NCI-H1105 (cell line): Measurements from ENCODE around the gene ULK4.
"Not testable (repeated sequence)": the region's sequence is repeated elsewhere in the genome, so short reads cannot be mapped to it uniquely, and the experiment has no call there.

Experiments
- DNase-seq: peaks from one replicate; lab custom pipeline; 2025; lab: John Stamatoyannopoulos, UW

The ULK4 gene

DNA sequence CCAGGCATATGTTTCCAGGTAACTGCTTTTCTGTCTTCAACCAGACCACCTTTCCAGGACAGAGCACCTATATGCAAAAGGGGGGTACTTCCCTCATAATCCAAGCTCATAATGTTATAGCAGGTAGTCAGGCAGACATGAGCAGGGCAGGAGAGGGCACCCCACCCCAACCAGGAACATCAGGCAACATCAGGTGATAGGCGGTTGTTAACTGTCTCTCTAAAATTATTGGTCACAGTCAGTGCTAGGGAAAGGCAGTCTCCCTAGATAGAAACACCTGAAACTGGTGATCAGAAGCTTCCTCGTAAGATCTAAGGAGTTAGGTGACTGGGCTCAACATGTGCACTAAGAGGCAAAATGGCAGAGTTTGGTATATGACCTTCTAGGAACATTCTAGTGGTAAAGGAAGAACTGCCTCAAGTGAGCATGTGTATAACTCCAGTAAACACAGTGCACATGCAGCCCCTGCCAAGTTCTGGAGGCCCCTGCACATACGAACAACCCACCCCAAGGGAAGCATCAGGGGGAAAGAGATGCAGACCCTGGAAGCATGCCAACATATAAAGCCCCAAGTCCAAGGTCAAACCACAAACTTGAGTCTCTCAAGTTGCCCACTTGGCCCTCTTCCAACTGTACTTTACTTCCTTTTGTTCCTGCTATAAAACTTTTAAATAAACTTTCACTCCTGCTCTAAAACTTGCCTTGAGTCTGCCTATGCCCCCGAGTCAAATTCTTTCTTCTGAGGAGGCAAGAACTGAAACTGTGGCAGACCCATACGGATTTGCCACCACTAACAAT lies 270.9 kb downstream of the ULK4 start:
- no peak for DNase-seq

DNA sequence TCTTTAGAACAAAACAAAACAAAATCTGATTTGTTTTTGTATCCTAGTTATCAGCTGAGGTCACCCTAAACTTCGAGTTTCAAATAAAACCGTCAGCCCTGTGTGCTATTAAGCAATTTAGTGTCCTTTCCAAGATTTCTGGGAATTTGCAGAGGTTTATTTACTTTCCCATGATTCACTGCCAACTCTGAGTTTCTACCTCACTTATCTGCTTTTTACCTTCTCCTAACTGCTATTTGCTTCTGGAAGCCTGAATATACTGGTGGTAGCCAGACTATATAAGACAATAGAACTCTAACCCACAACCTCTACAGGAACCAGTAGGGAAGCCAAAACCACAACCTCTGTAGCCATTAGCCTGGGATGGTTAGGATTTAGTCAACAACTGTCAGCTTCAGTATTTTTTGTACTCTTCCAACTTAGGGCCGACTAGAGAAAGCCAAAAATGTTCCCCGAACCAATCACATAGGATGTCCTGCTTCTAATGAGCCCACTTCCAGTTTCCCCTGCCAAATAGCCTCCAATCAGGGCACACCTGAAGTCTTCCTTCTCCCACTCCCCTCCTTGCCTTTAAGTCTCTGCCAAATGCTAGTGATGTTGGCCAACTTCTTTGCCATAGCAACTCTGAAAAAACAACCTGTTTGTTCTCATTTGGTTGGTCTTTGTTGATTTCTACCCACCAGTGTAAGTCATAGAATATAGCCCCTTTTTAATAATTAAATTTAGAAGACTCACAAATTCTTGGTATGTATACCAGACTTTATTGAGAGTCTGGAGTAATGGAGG lies 273.1 kb downstream of the ULK4 start:
- no peak for DNase-seq

DNA sequence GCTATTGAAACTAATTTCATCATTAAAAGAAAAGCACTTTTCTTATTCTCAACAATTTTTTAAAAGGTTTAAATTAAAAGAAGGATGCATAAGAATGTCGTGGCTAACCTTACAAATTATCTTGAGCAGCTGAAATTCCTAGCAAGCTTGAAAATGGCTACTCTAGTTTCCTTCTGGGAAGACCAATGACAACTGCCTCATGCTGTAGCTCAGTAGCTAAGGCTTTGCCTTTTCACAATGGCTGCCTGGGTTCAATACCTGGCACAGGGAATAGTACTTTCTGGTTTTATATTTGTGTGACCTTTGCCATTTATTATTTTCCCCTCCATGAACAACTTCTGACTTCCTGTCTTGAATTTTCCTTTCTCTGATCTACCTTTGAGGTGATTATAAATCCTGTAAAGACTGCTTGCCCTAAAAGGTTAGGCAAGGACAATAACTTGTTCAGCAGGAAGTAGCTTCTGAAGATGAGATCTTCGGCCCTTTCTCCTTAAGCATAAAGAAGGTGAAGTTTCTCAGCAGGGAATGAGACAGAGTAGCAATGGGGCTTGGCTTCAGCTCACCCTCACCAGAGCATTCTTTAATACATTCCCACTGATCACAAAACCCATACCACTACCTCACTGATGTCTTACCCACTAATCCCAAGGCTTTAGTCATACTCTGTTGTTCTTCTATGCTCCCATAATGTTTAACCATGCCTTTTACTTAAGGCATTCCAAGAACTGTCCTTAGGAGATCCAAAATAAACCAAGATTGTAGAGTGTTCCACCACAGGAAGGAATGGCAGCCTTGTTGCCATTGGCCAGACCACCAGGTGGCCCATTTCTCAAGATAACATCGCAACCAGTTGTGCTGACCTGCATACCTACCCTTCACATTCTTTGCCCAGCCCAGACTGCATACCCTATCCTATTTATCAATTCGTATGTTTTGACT lies 276.8 kb downstream of the ULK4 start:
- DNase-seq: no peak

DNA sequence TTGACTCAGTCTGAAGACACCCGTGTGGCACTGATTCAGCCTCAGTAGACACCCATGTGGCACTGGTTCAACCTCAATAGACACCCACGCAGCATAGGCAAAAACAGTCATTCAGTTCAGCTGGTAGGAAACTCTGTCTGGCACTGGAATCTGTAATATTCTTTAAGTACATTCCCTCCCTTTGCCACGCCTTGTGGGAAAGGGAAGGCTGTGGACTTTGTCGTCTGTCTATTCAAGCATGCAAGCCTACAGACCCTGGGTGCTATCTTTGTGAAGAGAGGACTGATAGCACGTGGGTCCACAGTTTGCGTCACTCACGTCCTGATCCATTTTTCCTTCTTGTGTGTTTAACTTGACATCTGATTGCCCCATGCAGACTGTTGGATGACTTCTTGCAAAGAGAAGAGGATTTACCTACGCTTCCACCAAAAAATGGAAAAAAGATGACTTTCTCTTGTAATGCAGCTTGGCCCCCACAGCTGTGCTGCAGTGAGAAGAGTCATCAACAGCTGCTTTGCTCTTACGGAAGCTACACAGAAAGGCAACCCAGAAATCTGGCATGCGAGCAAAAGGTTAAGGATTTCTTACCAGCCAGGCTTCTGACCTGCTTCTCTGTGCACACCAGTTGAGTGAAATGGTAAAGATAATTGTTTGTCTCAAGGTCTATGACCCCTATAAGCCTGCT lies 278.1 kb downstream of the ULK4 start:
- no peak for DNase-seq

DNA sequence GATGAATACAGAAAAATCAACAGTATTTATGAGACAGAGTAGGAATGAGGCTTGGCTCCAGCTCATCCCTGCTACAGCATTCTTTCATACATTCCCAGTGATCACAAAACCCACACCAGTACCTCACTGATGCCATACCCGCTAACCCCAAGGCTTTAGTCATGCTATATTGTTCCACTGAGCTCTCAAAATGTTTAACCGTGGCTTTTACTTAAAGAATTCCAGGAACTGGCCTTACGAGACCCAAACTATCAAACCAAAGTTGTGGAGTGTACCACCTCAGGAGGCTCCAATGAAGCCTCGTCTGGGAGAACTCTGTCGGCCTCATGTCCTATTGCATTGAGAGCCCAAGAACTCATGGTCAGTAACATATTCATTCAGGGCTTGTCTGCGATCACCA lies 278.9 kb downstream of the ULK4 start:
- DNase-seq: no peak

DNA sequence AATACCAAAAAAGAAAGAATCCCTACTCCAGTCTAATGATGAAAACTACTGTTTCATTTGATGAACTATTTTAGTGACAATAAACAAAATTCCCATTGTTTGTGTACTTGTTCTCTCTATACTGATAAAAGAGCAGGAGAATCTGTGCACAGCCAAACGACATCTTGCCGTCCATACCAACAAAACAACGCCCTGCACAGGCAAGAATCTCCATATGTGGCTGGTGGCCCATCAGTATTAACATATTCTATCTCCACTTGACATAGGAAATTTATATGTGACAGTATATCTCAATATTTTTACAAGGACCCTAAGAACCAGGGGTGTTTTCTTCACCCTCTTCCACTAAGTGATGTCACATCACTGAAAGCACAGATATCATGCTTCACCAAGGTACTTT lies 279.5 kb downstream of the ULK4 start:
- DNase-seq: no peak

DNA sequence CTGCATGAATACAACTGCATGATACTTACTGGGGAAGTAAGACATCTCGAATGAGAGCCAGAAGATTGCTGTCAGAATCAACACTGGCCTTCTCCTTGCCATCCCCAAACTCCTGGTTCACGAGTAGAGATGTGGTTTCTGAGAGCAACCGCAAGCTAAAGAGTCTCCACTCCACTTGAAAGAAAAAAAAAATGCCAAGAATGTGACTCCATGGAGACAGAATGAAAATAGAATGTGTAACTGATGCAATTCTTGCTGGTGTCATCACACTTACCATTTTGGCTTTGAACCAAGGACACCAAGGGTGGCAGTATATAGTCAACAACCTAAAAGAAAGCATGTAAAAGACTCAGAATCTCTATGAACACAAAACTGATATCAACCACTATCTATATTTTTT lies 280.4 kb downstream of the ULK4 start:
- DNase-seq: no peak

DNA sequence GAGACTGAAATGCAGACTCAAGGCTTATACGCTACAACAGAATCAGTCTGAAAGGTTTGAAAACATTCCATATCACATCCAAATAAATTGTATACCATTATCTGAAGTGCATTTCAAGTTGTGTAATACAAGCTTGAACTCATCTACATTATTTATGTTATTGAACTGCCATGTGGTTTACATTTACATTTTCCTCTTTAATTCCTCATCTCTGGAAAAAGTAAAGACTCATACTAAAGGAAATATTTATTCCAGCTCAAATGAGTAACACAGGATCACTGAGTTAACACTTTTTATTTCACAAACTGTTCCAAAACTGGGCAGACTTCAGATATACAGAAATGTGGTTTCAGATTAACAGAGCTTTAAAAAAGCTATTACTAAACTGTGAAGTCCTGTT lies 282.5 kb downstream of the ULK4 start:
- DNase-seq: no peak

DNA sequence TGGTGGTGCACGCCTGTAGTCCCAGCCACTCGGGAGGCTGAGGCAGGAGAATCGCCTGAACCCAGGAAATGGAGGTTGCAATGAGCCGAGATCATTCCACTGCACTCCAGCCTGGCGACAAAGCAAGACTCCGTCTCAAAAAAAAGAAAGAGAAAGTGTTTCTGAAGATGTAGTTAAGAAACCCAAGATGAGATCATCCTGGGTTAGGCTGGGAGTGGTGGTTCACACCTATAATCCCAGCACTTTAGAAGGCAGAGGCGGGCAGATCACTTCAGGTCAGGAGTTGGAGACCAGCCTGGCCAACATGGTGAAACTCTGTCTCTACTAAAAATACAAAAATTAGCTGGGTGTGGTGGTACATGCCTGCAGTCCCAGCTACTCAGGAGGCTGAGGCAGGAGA lies 286.8 kb downstream of the ULK4 start:
- not testable (repeated sequence) for DNase-seq

DNA sequence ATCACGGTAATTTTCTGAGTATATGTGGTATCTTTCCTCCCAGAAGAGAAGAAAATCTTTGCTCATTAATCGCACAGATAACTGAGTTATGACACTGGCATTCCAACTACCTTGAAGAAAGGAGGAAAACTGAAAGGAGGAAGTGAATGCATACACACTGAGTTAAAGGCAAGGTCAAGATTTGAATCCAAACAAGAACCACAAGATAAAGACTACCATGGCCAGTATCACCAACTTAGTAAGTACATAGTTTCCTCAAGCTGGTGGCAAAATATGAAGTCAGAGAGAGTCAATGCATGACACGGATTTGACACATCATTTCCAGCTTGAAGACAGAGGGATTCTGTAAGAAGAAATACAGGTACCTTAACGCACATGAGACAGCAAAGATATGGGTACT lies 287.5 kb downstream of the ULK4 start:
- DNase-seq: no peak

DNA sequence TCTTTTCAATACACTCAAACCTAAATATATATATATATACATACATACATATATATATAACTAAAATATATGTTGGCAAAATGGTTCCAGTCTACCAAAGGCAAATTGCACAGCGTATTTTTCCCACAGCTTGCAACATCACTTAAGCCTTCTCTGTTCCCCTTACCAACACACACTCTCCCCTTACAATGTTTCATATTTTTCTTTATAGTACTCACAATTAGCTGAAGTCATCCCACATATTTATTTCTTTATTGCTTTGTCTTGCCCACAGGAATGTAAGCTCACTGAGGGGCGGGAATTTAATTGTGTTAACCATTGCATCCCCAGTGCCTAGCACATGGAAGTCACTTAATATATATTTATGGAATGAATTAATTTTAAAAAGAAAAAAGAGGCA lies 288.3 kb downstream of the ULK4 start:
- DNase-seq: no peak

DNA sequence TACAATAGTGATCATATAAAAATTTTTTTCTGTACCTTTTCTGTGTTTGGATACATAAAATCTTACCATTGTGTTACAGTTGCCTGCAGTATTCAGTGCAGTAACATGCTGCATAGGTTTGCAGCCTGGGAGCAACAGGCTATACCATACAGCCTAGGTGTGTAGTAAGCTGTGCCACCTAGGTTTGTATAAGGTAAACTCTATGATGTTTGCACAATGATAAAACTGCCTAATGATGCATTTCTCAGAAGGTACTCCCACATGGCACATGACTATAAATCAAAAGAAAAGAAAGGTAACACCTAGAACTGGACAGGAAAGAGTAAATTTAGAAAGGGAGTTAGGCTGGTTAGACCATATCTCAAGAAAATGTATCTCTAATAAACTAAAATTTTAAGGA lies 293.5 kb downstream of the ULK4 start:
- no peak for DNase-seq

DNA sequence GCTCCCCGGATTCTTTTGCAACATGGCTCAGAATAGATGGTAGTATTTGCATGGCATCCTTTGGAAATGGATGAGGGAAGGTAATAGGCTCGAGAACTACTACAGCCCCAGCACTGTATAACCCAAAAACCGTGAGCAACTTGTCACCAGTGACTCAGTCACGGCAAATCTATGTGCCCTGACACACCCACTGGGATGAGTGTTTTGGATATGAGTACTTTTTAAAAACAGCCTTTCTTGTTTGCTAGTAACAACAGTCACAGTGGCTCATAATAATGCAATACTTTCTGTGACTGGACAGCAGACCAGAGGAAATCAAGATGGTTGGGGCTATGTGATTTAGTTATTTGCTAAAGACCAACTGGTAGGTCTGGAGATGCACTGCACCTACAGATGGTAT lies 299.6 kb downstream of the ULK4 start:
- DNase-seq: no peak

DNA sequence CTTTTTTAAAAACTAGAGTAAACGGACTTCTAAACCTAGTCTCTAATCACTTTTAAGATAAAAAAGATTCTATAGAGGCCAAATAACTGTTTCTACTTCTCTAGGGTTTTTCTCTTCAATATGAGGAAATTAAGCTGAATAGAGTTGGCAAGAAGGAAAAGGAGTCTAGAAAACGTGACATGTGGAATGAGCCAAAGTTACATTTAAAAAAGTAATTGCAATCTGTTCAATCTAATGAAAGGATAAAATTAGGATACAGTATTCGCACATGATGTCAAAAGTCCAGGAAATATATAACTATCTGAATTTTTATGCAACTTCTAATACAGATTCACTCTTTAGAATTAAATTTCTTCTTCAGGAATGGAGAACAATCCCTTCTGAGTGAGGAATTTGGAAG lies 300.1 kb downstream of the ULK4 start:
- DNase-seq: no peak

DNA sequence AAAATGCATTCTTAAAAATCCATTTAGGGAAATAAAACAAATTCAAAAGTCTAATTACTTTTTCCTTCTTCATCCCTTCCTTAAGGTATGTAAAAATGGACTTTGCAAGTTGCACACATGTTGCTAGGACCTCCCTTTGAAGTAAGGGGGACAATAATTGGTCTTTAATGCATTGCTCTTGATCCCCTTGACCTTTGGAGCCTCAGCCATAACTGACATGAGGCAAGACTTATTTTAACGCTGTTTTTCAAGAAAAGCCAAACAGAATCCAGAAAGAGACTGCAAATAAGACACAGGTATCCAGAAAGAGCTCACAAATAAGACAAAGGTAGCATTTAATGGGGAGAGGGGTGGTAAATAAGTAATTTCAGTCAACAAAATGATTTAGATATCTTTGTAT lies 301.4 kb downstream of the ULK4 start:
- no peak for DNase-seq

DNA sequence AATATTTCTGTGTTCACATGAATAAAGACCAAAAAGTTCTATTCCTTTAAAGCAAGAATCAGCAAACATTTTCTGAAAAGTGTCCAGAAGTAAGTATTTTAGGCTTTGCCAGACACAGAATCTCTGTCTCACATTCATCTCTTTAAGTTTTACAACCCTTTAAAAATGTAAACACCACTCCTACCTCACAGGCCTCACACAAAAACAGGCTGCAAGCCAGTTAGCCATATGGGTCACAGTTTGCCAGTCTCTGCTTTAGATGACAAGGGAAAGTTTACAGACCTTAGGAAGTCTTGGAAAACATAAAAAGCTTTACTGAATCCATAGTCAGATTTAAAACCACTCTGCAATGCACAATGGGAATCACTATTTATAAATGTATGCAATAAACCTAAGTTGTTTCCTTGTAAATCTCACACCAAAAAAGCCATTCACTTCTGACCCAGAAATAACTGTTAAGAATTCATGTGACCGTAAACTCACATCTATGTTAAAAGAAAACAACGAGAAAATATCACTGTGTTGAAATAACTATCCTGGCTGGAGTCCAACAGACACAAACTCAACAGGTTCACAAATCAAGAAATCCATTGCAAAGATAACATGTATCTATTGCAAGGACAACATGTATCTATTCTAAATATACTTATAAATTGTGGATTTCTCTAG lies 308.2 kb downstream of the ULK4 start:
- no peak for DNase-seq

DNA sequence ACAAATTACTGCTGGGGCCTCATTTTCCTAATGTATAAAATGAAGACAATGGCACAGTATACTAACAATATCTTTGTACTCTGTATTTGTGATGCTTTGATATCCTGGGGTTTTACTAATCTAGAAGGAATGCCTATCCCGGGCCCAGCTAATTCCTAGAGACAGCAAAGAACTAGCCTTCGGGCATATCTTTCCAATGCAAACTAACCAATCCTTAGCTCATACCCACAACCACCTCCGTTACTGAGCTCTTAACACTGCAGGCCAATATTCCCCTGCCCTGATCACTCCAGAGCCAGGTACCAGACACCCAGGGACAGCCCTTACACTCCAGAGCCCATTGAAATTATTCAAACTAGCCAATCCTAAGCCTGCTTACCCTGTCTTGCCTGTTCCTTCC lies 309.0 kb downstream of the ULK4 start:
- no peak for DNase-seq

DNA sequence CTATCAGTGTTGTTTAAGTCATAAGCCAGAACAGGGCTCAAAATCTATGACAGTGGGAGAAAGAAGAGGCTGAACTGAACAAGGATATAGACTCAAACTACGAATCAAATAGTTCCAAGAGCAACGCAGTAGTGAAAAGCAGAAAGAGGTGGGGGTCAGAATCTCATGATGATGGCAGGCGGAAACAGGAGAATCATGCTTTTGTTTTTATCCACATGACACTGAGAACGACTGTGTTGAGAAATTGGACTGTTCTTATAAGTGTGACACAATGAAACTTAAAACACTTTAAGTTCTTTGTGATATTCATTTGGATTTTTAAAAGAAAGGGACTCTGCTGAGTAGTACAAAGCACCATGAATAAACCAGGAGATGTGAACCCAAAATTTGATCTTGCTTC lies 309.4 kb downstream of the ULK4 start:
- DNase-seq: no peak

DNA sequence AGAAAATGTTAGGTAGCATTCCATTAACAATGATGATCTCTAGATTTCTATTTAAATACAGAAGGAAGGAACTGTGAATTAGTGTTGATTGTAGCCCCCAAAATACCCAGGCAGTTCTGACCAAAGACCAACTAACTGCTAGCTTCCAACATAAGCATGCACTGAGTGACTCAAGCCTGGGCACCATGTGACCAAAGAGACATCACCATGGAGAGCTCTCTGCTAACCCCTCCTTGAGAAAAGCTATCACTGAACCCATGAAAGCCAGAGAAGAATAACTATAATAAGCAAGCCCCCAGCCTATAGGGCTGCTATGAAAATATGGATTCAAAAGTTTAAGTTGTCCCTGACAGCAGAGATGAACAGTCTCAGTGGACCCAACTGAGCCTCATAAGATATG lies 310.2 kb downstream of the ULK4 start:
- no peak for DNase-seq

DNA sequence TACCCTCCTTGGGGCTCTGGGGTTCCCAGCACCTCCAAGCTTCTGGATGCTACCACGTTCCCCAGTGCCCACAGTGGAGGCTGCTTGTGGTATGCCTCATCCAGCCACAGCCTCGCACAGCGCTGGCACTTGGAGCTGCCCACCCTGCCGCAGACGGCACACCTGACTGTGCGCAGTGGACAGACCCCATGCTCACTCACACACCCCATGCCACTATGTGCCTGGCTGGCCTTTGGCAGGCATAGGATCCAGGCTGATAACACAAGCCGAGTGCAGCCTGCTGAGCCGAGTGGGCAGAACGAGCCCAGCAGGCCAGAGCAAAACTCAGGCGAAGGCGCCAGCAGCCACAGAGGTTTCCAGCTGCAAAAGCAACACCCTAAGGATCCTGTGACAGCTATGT lies 311.5 kb downstream of the ULK4 start:
- DNase-seq: no peak

DNA sequence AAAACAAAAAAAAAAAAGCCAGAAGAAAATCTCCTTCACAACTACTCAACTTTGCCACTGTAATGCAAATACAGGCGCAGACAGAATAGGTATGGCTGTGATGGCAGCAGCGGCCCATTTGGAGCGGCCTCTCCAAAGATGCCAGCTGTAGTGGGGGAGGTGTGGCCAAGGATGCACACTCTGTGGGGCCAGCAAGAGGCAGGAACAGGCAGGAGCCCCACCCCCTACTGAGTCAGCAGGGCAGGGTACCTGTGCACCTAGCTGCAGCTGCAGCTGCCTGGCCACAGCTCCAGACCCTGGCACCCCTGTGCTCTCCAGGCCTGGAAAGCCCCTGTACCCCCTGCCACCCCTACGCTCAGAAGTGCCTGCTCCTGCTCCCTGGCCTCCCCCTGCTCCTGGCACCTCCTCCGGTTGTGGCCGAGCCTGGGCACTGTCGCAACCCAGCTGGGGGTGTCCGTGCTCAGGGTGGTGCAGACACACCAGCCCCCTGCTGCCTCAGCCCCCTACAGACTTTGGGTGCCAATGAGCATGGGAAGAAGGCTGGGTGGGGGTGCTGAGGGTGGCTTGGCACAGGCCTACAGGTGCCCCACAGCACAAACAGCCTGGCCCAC lies 312.7 kb downstream of the ULK4 start:
- DNase-seq: no peak
